SK-N-SH (cell line): ENCODE data around the gene MILR1. TPM values are rescaled to one million over a fixed set of nuclear protein-coding genes. Genes with fewer than 3 reads are reported as not detected.

Experiments used
- CTCF ChIA-PET: fragments of 300-600, 350-600 bp; formaldehyde crosslinking; extraction: SDS; loops from one replicate; lab custom pipeline; 2021; lab: Yijun Ruan, JAX
- POLR2A ChIA-PET: fragments of 350-600 bp; sonication (Branson Sonifier 250); formaldehyde crosslinking; extraction: SDS; loops from one replicate; lab custom pipeline; 2020; ENCODE audit warnings: antibody characterized with exemption, inconsistent platforms; lab: Yijun Ruan, JAX
- DNase-seq: peaks from one replicate; pipeline ENCODE4 v3.0.0; 2012
- H2AFZ ChIP-seq: fragments of 200-600 bp; sonication (generic); 2 replicates; pipeline ENCODE4 v1.8.1; 2016; ENCODE audit warnings: antibody characterized with exemption, mild to moderate bottlenecking, low read depth
- H3F3A ChIP-seq: fragments of 200-600 bp; sonication (generic); replicated peaks from 2 replicates; pipeline ENCODE3; 2016; ENCODE audit warnings: antibody characterized with exemption, mild to moderate bottlenecking; ENCODE audit not compliant: insufficient read depth
- H3K27ac ChIP-seq, 2 experiments: fragments of 200-500 bp in 1 of 2; fragments of 200-600 bp in 1 of 2; sonication (Bioruptor generic) in 1 of 2; sonication (generic), shearing (Covaris generic) in 1 of 2; 2 replicates each; pipeline versions ENCODE4 v1.5.1 to v1.6.1; 2014 to 2016; ENCODE audit warnings: low read depth in 2 of 2, inconsistent platforms in 1 of 2, low read length in 1 of 2, mild to moderate bottlenecking in 1 of 2, mixed read lengths in 1 of 2
- H3K27me3 ChIP-seq: fragments of 200-600 bp; sonication (generic), shearing (Covaris generic); 2 replicates; pipeline ENCODE4 v1.6.1; 2016; ENCODE audit warnings: mixed run types; ENCODE audit not compliant: insufficient read depth
- H3K36me3 ChIP-seq, 2 experiments: fragments of 200-500 bp in 1 of 2; fragments of 200-600 bp in 1 of 2; sonication (Bioruptor generic) in 1 of 2; sonication (generic) in 1 of 2; replicated peaks in 1 of 2; 2 replicates each; pipeline versions ENCODE3 to v1.5.1; 2014 to 2016; ENCODE audit warnings: low read length in 1 of 2, mild to moderate bottlenecking in 1 of 2; ENCODE audit not compliant: insufficient read depth in 2 of 2, control insufficient read depth in 1 of 2
- H3K4me1 ChIP-seq, 2 experiments: fragments of 200-500 bp in 1 of 2; fragments of 200-600 bp in 1 of 2; sonication (Bioruptor generic) in 1 of 2; sonication (generic), shearing (Covaris generic) in 1 of 2; 2 replicates each; pipeline versions ENCODE4 v1.5.1 to v1.6.1; 2014 to 2016; ENCODE audit warnings: low read depth in 1 of 2, low read length in 1 of 2, mixed run types in 1 of 2; ENCODE audit not compliant: insufficient read depth in 2 of 2, control insufficient read depth in 1 of 2
- H3K4me2 ChIP-seq: fragments of 200-600 bp; sonication (generic), shearing (Covaris generic); 2 replicates; pipeline ENCODE4 v1.6.1; 2017; ENCODE audit warnings: mixed run types
- H3K4me3 ChIP-seq, 2 experiments: fragments of 200-500 bp in 1 of 2; fragments of 200-600 bp in 1 of 2; sonication (Bioruptor generic) in 1 of 2; sonication (generic), shearing (Covaris generic) in 1 of 2; 2 replicates each; pipeline versions ENCODE4 v1.5.1 to v1.8.1; 2014 to 2016; ENCODE audit warnings: low read depth in 2 of 2, inconsistent platforms in 1 of 2, low read length in 1 of 2, mild to moderate bottlenecking in 1 of 2, mixed read lengths in 1 of 2, moderate library complexity in 1 of 2
- H3K79me2 ChIP-seq: fragments of 200-600 bp; sonication (generic); 2 replicates; pipeline ENCODE4 v1.8.1; 2017; ENCODE audit warnings: mild to moderate bottlenecking; ENCODE audit not compliant: insufficient read depth
- H3K9ac ChIP-seq: fragments of 200-600 bp; sonication (generic); 2 replicates; pipeline ENCODE4 v1.6.1; 2017; ENCODE audit warnings: mixed run types
- H3K9me2 ChIP-seq: fragments of 200-600 bp; sonication (generic); 2 replicates; pipeline ENCODE4 v1.6.1; 2017; ENCODE audit warnings: mixed run types
- H3K9me3 ChIP-seq: fragments of 200-600 bp; sonication (generic); 2 replicates; pipeline ENCODE4 v1.6.1; 2017; ENCODE audit warnings: mixed run types, mild to moderate bottlenecking, moderate library complexity
- H4K20me1 ChIP-seq: fragments of 200-600 bp; sonication (generic); 2 replicates; pipeline ENCODE4 v1.6.1; 2017; ENCODE audit warnings: mild to moderate bottlenecking, mixed run types; ENCODE audit not compliant: insufficient read depth
- ELF1 ChIP-seq: IDR thresholded peaks from 2 replicates; pipeline ENCODE4 v1.4.0; 2012
- FOSL2 ChIP-seq: IDR thresholded peaks from 2 replicates; pipeline ENCODE4 v1.4.0; 2012; ENCODE audit warnings: low read depth, mild to moderate bottlenecking, moderate library complexity, borderline replicate concordance
- FOXM1 ChIP-seq: IDR thresholded peaks from 2 replicates; pipeline ENCODE4 v1.4.0; 2012; ENCODE audit warnings: low read depth, mild to moderate bottlenecking
- GATA2 ChIP-seq: sonication (generic); formaldehyde crosslinking; IDR thresholded peaks from 2 replicates; pipeline ENCODE4 v1.5.0; 2020; ENCODE audit warnings: mild to moderate bottlenecking, missing genetic modification reagents
- IRF3 ChIP-seq: fragments of 150-350 bp; IDR thresholded peaks from 2 replicates; pipeline ENCODE4 v1.6.1; 2016; ENCODE audit warnings: mild to moderate bottlenecking, low read depth, low read length
- MAX ChIP-seq: IDR thresholded peaks from 2 replicates; pipeline ENCODE4 v1.4.0; 2012; ENCODE audit warnings: low read depth
- MXI1 ChIP-seq: IDR thresholded peaks from 2 replicates; pipeline ENCODE4 v1.6.1; 2012; ENCODE audit warnings: mild to moderate bottlenecking, low read depth, low read length, improper control_type of control experiment
- NFIC ChIP-seq: IDR thresholded peaks from 2 replicates; pipeline ENCODE4 v1.4.0; 2012; ENCODE audit warnings: borderline replicate concordance
- PBX3 ChIP-seq: IDR thresholded peaks from 2 replicates; pipeline ENCODE4; 2012
- RCOR1 ChIP-seq: fragments of 150-350 bp; IDR thresholded peaks from 2 replicates; pipeline ENCODE4 v1.6.1; 2017; ENCODE audit warnings: antibody characterized with exemption, low read length
- REST ChIP-seq: IDR thresholded peaks from 2 replicates; pipeline ENCODE4 v1.6.1; 2012; ENCODE audit warnings: mild to moderate bottlenecking, low read depth, low read length, moderate library complexity
- SIN3A ChIP-seq: IDR thresholded peaks from 2 replicates; pipeline ENCODE4 v1.6.1; 2012; ENCODE audit warnings: low read depth, mild to moderate bottlenecking, low read length, moderate library complexity, borderline replicate concordance
- SMC3 ChIP-seq: IDR thresholded peaks from 2 replicates; pipeline ENCODE4 v1.6.1; 2012; ENCODE audit warnings: low read depth, low read length, improper control_type of control experiment
- TAF1 ChIP-seq: IDR thresholded peaks from 2 replicates; pipeline ENCODE4 v1.6.1; 2012; ENCODE audit warnings: low read depth, mild to moderate bottlenecking, low read length, moderate library complexity, borderline replicate concordance
- TCF12 ChIP-seq: IDR thresholded peaks from 2 replicates; pipeline ENCODE4 v1.4.0; 2012
- USF2 ChIP-seq: fragments of 150-350 bp; IDR thresholded peaks from 2 replicates; pipeline ENCODE4 v1.6.1; 2017; ENCODE audit warnings: antibody characterized with exemption, low read length, low read depth, borderline replicate concordance
- WGBS: methylation state at CpG from one replicate; pipeline ENCODE4 v1.1.6; 2017; ENCODE audit warnings: low lambda C conversion rate; 5-methylcytosine and 5-hydroxymethylcytosine counted together
- polyA plus RNA-seq, 3 experiments: library from polyadenylated mRNA; depleted of rRNA; stranded (reverse); fragments of >200 nt; gene quantifications; 2 replicates each; pipeline ENCODE4 v1.2.3, GENCODE V29; 2012

Gene MILR1
- polyA plus RNA-seq, 1 of the 3 experiments (the other 2 are of a cell fraction) = 4.9 TPM

GRCh38 chr17:64411999-64412771, 36.7 kb upstream of the MILR1 start:
- H4K20me1 ChIP-seq = no peaks in the 10 kb centered on the region
- no peak overlapping the region for H3K4me2 ChIP-seq
- no peak for DNase-seq
- 89% methylated on average over 22 of the region's 24 CpGs for WGBS
- no peak overlapping the region for H3K9ac ChIP-seq
- no peaks in the 10 kb centered on the region for H3F3A ChIP-seq
- H3K36me3 ChIP-seq = no peaks in the 10 kb centered on the region
- no peak overlapping the region for H3K4me3 ChIP-seq
- no peaks in the 10 kb centered on the region for H3K4me1 ChIP-seq
- H3K27ac ChIP-seq = no peak overlapping the region
- POLR2A ChIA-PET = interaction anchor here (0.6 kb wide), 1 partner anchor 91 kb away, joined by 3 read pairs; no protein-coding TSS in a partner anchor
- CTCF ChIA-PET = interaction anchor here (1.1 to 15.5 kb wide), 3 partner anchors 9 to 100 kb away, joined by 3 to 501 read pairs (median 4); no protein-coding TSS in a partner anchor
- TF ChIP-seq ELF1 (no peak), GATA2 (CRISPR knock-in tag) (no peak), MAX (no peak), SMC3 (no peak), IRF3 (no peak), USF2 (no peak), RCOR1 (no peak), MXI1 (no peak), FOSL2 (no peak), NFIC (no peak), TCF12 (no peak), FOXM1 (no peak), TAF1 (no peak), SIN3A (no peak), PBX3 (no peak), REST (no peak)
- H3K79me2 ChIP-seq = no peaks in the 10 kb centered on the region
- H3K27me3 ChIP-seq = no peaks in the 10 kb centered on the region
- H3K9me2 ChIP-seq = no peaks in the 10 kb centered on the region
- H2AFZ ChIP-seq = no peak overlapping the region
- H3K9me3 ChIP-seq = no peaks in the 10 kb centered on the region
